B cell (primary cell): ENCODE measurements around the gene OR51B4. TPM values are rescaled to one million over a fixed set of nuclear protein-coding genes. Genes with fewer than 3 reads are reported as not detected.

Source experiments
- ATAC-seq: fragments of 200-7000 bp; cut with Tn5 transposase; one replicate; pipeline ENCODE4 v1.10.0; 2021; ENCODE audit warnings: low read depth, mild to moderate bottlenecking, moderate number of reproducible peaks, moderate library complexity
- CTCF ChIA-PET: fragments of 350-600 bp; sonication (Branson Sonifier 250); formaldehyde crosslinking; loops from one replicate; lab custom pipeline; 2021; ENCODE audit warnings: antibody characterized with exemption, inconsistent platforms; lab: Charles Lee
- POLR2A ChIA-PET: fragments of 350-600 bp; sonication (Branson Sonifier 250); formaldehyde crosslinking; loops from one replicate; lab custom pipeline; 2021; ENCODE audit warnings: antibody characterized with exemption; lab: Charles Lee
- DNase-seq: peaks from one replicate; pipeline ENCODE4 v3.0.0; 2013
- H2AFZ ChIP-seq: 2 replicates; pipeline ENCODE4 v1.6.1; 2012; ENCODE audit warnings: mild to moderate bottlenecking, low read depth, low read length; ENCODE audit not compliant: insufficient read depth, poor library complexity, severe bottlenecking
- H3K27ac ChIP-seq, 2 donors: 1 replicate in 1 of 2; 2 replicates in 1 of 2; pipeline ENCODE4 v1.5.1; 2012 to 2013; ENCODE audit warnings: low read length in 2 of 2, mild to moderate bottlenecking in 2 of 2, moderate library complexity in 1 of 2
- H3K27me3 ChIP-seq, 4 experiments: fragments of 200-600 bp in 1 of 4; sonication (generic) in 1 of 4; replicated peaks in 1 of 4; 1 replicate in 2 of 4; 2 replicates in 2 of 4; pipeline versions ENCODE4 v1.6.1 to v1.7.0; 2013 to 2016; ENCODE audit warnings: low read length in 3 of 4, mild to moderate bottlenecking in 2 of 4, mixed read lengths in 1 of 4, moderate library complexity in 1 of 4; ENCODE audit not compliant: insufficient read depth in 4 of 4, control insufficient read depth in 3 of 4; ENCODE audit errors: control extremely low read depth in 1 of 4
- H3K36me3 ChIP-seq, 2 experiments: replicated peaks in 1 of 2; 1 replicate in 1 of 2; 2 replicates in 1 of 2; pipeline versions ENCODE4 v1.6.1 to v1.7.1; 2013; ENCODE audit warnings: low read length in 1 of 2; ENCODE audit not compliant: insufficient read depth in 2 of 2, control insufficient read depth in 1 of 2; ENCODE audit errors: control extremely low read depth in 1 of 2, extremely low read depth in 1 of 2
- H3K4me1 ChIP-seq, 2 donors: fragments of 200-600 bp in 1 of 2; sonication (generic) in 1 of 2; 1 replicate in 1 of 2; 2 replicates in 1 of 2; pipeline versions ENCODE4 v1.5.1 to v1.6.1; 2013 to 2017; ENCODE audit warnings: low read length in 2 of 2; ENCODE audit not compliant: control insufficient read depth in 2 of 2, insufficient read depth in 2 of 2
- H3K4me2 ChIP-seq: replicated peaks from 2 replicates; pipeline ENCODE3; 2012; ENCODE audit warnings: mild to moderate bottlenecking, low read depth, low read length; ENCODE audit not compliant: poor library complexity, severe bottlenecking
- H3K4me3 ChIP-seq, 5 experiments: fragments of 200-600 bp in 1 of 5; sonication (generic) in 1 of 5; 1 replicate in 3 of 5; 2 replicates in 2 of 5; pipeline versions ENCODE4 v1.5.1 to v1.7.0; 2011 to 2016; ENCODE audit warnings: low read length in 4 of 5, mild to moderate bottlenecking in 4 of 5, low read depth in 2 of 5, control low read depth in 1 of 5, moderate library complexity in 1 of 5; ENCODE audit not compliant: insufficient read depth in 1 of 5; ENCODE audit errors: control extremely low read depth in 1 of 5, extremely low read depth in 1 of 5
- H3K79me2 ChIP-seq: fragments of 200-600 bp; sonication (generic); one replicate; pipeline ENCODE4 v1.6.0; 2016; ENCODE audit warnings: low read length; ENCODE audit not compliant: control insufficient read depth, insufficient read depth
- H3K9ac ChIP-seq: fragments of 200-600 bp; sonication (generic); 2 replicates; pipeline ENCODE4 v1.6.1; 2017; ENCODE audit warnings: mild to moderate bottlenecking, low read length, moderate library complexity
- H3K9me3 ChIP-seq, 3 donors: one replicate each; pipeline versions ENCODE4 v1.6.1 to v1.7.1; 2013; ENCODE audit warnings: low read length in 2 of 3; ENCODE audit not compliant: control insufficient read depth in 2 of 3, insufficient read depth in 1 of 3; ENCODE audit errors: control extremely low read depth in 1 of 3
- H4K20me1 ChIP-seq: 2 replicates; pipeline ENCODE4 v1.6.0; 2012; ENCODE audit warnings: mild to moderate bottlenecking, low read length; ENCODE audit not compliant: insufficient read depth, control insufficient read depth, poor library complexity, severe bottlenecking
- H3K27ac Mint-ChIP-seq: one replicate; pipeline ENCODE4 v1.8.0; 2021; ENCODE audit warnings: mixed read lengths
- H3K27me3 Mint-ChIP-seq: one replicate; pipeline ENCODE4 v1.8.0; 2021; ENCODE audit warnings: mixed read lengths
- H3K4me1 Mint-ChIP-seq: one replicate; pipeline ENCODE4 v1.8.0; 2021; ENCODE audit warnings: mixed read lengths
- H3K4me3 Mint-ChIP-seq: one replicate; pipeline ENCODE4 v1.8.0; 2021; ENCODE audit warnings: mixed read lengths
- H3K9me3 Mint-ChIP-seq: one replicate; pipeline ENCODE4 v1.8.0; 2022; ENCODE audit warnings: mixed read lengths; ENCODE audit not compliant: insufficient read depth
- CTCF ChIP-seq: fragments of 200-600 bp; IDR thresholded peaks from one replicate; pipeline ENCODE4 v1.8.0; 2022; ENCODE audit warnings: antibody characterized with exemption, mild to moderate bottlenecking
- EZH2 ChIP-seq: IDR thresholded peaks from 2 replicates; pipeline ENCODE4 v1.6.1; 2012; ENCODE audit warnings: borderline replicate concordance, low read depth, mild to moderate bottlenecking, moderate library complexity, low read length; ENCODE audit not compliant: insufficient read depth, poor library complexity, severe bottlenecking
- WGBS: methylation state at CpG from one replicate; pipeline ENCODE4 v1.1.5; 2013; ENCODE audit warnings: missing lambda C conversion rate; ENCODE audit not compliant: insufficient coverage; 5-methylcytosine and 5-hydroxymethylcytosine counted together
- intact Hi-C: fragments of 100-400 bp; cut with micrococcal nuclease; formaldehyde crosslinking; loops from one replicate; pipeline ENCODE4 v1.10.0; 2022
- polyA minus RNA-seq: library from RNA; depleted of rRNA, polyadenylated mRNA; stranded (reverse); fragments of >200 nt; gene quantifications from 2 replicates; pipeline ENCODE4 v1.2.3, GENCODE V29; 2012
- polyA plus RNA-seq: library from polyadenylated mRNA; depleted of rRNA; stranded (reverse); fragments of >200 nt; gene quantifications from 2 replicates; pipeline ENCODE4 v1.2.3, GENCODE V29; 2012
- total RNA-seq, 2 donors: library from RNA; stranded (reverse); fragments of 120-200 nt in 1 of 2; gene quantifications; 1 replicate in 1 of 2; 2 replicates in 1 of 2; pipeline versions ENCODE4 v1.2.3 to v1.2.4, GENCODE V29; 2013 to 2022

Gene OR51B4
- total RNA-seq, result not detected in 2 replicates
- 0.14 TPM for total RNA-seq (2013)
- 0.21 TPM in 1 of 2 replicates, not detected in the other for polyA plus RNA-seq
- polyA minus RNA-seq, result not detected in 2 replicates

GRCh38 chr11:5301846-5302245, at the start of gene OR51B4:
TSS of gene OR51B4 (minus strand) at chr11:5301946. CDS start at chr11:5301946, 0 bp downstream.
- H3K27ac ChIP-seq, result no peak within 1 kb of the TSS
- H3K4me3 ChIP-seq, result no peak within 1 kb of the TSS
- POLR2A ChIA-PET, result no interaction called here
- no peak within 1 kb of the TSS for H2AFZ ChIP-seq
- TF ChIP-seq EZH2 (no peak), CTCF (no peak)
- H3K4me1 ChIP-seq, result no peaks in the 10 kb centered on the region
- no peaks in the 10 kb centered on the region for H3K9me3 ChIP-seq
- Mint-ChIP-seq H3K27ac (no peak within 1 kb of the TSS), H3K9me3 (no peaks in the 10 kb centered on the region), H3K27me3 (peaks cover 21% of the 10 kb centered on the region), H3K4me1 (no peaks in the 10 kb centered on the region), H3K4me3 (no peak within 1 kb of the TSS)
- no peaks in the 10 kb centered on the region for H3K27me3 ChIP-seq
- no peak for ATAC-seq
- no peak within 1 kb of the TSS for H3K4me2 ChIP-seq
- 96% methylated on average over 2 of the region's 2 CpGs for WGBS
- CTCF ChIA-PET, result no interaction called here
- H4K20me1 ChIP-seq, result no peaks in the 10 kb centered on the region
- DNase-seq, result no peak
- H3K36me3 ChIP-seq, result no peaks in the 10 kb centered on the region
- no peaks in the 10 kb centered on the region for H3K79me2 ChIP-seq
- H3K9ac ChIP-seq, result no peak within 1 kb of the TSS
- intact Hi-C loops, result no loop called here

- H3K4me2 ChIP-seq, result no peak within 1 kb of the TSS
- no peak within 1 kb of the TSS for H3K4me3 ChIP-seq
- H3K9me3 ChIP-seq, result no peaks in the 10 kb centered on the region
- DNase-seq (no peak), ATAC-seq (no peak)
- Mint-ChIP-seq H3K27me3 (peaks cover 8% of the 10 kb centered on the region), H3K4me1 (no peaks in the 10 kb centered on the region), H3K27ac (no peak within 1 kb of the TSS), H3K9me3 (no peaks in the 10 kb centered on the region), H3K4me3 (no peak within 1 kb of the TSS)
- intact Hi-C loops, result no loop called here
- H3K27me3 ChIP-seq, result no peaks in the 10 kb centered on the region
- H3K9ac ChIP-seq, result no peak within 1 kb of the TSS
- H3K79me2 ChIP-seq, result no peaks in the 10 kb centered on the region
- ChIA-PET CTCF (no interaction called here), POLR2A (no interaction called here)
- H3K4me1 ChIP-seq, result no peaks in the 10 kb centered on the region
- TF ChIP-seq EZH2 (no peak), CTCF (no peak)
- no CpG with 5 or more reads among the region's 1 CpG for WGBS
- H4K20me1 ChIP-seq, result no peaks in the 10 kb centered on the region
- no peak within 1 kb of the TSS for H2AFZ ChIP-seq
- no peaks in the 10 kb centered on the region for H3K36me3 ChIP-seq
- H3K27ac ChIP-seq, result no peak within 1 kb of the TSS
Observed at GRCh38 chr11:5351208-5351607, 49.5 kb upstream of the OR51B4 start, which contains the start of gene OR51B6. TSS of gene OR51B6 (plus strand) at chr11:5351508. CDS start at chr11:5351508, 0 bp downstream.
